Measurements from ENCODE around the gene SLC13A4.
A peak's percentile ranks its signal among the peaks of the same experiment; 100 is the strongest.
"Not testable (repeated sequence)": the region's sequence is repeated elsewhere in the genome, so short reads cannot be mapped to it uniquely, and the experiment has no call there.

Gene SLC13A4

GRCh38 chr7:135666846-135667245, 61.1 kb downstream of the SLC13A4 start:
- no peak for DNase-seq (ENCODE audit: extremely low read depth in 1 of 2, low read depth in 1 of 2)

DNA sequence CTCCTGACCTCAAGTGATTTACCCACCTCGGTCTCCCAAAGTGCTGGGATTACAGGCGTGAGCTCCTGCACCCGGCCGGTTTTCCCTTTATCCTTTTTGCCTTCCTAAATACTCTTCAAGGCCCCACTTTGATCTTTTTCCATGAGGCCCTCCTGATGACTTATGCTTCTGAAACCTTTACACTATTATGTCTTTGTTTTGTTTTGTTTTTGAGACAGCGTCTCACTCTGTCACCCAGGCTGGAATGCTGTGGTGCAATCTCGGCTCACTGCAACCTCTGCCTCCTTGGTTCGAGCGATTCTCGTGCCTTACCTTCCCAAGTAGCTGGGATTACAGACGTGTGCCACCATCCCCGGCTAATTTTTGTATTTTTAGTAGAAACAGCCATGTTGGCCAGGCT, 61.8 kb downstream of the SLC13A4 start:
- no peak for DNase-seq (ENCODE audit: extremely low read depth in 1 of 2, low read depth in 1 of 2)

DNA sequence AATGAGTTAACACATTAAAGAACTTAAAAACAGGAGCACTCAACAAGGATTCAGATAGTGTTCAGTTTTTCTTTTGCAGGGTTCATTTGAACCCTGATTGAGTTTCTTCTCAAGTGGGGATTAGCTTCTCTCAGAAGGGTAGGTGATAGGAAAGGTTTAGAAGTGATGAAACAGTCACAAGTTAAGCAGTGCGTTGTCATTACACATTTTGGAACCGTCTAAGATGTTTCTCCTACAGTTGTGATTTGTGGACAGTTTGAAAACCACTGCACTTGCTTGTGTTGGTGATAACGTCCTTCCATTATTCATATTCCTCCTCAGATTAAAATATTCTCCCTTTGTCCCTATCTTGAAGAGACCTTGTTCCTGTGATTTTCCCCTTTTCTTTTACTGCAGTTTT, 62.9 kb downstream of the SLC13A4 start:
- DNase-seq (ENCODE audit: extremely low read depth in 1 of 2, low read depth in 1 of 2), result no peak

GRCh38 chr7:135664046-135664589, 63.9 kb downstream of the SLC13A4 start:
- no peak for DNase-seq (ENCODE audit: extremely low read depth in 1 of 2, low read depth in 1 of 2)

DNA sequence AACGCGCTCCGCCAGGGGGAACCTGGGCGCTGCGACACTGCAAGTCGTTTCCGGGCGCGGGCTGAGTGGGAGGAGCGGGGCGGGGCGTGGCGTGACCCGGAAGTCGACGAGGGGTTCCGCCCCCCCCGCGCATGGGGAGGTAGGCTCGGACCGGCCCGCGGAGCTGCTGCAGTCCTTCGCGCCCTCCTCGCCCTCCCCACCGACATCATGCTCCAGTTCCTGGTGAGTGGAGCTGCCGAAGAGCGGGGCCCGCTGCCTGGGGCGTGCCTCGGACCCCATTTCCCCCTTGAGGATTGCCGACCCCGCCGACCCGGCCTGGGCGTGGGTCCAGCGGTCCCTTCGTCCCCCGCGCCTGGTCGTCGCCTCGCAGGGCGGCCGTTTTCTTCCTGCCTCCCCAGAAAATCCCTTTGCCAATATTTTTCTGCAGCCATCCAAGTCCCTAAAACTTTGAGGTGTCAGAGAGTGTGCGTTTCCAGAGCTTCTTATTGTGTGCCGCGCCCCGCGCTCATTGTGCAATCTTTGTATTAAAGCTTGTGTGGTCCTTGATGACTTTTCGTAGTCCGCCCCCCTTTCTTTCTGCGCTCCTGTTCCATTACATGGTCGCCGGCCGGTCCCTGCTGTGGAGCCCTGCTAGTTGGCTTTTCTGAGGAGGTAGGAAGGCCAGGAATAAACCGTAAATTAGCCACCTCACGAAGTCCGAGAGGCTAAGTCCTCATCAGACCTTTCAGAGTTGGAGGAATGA, 65.4 kb downstream of the SLC13A4 start, which contains the start of gene STMP1:
TSS of gene STMP1 (plus strand) at position 142 of the 742 bp plus-strand sequence.
- peak; percentile 89 to 97 for DNase-seq (ENCODE audit: extremely low read depth in 1 of 2, low read depth in 1 of 2)

DNA sequence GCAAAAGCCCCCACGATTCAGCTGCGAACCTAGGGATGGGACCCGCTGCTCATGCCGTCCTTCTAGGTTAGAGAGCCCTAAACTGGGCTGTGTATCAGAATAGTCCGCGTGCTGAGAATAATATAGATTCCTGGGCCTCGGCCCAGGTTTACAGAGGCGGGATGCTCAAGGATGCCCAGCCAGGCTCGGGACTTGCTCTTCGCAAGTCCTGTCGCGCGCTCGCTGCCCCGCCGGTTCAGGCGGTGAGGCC, 65.9 kb downstream of the SLC13A4 start:
- no peak for DNase-seq (ENCODE audit: extremely low read depth in 1 of 2, low read depth in 1 of 2)

DNA sequence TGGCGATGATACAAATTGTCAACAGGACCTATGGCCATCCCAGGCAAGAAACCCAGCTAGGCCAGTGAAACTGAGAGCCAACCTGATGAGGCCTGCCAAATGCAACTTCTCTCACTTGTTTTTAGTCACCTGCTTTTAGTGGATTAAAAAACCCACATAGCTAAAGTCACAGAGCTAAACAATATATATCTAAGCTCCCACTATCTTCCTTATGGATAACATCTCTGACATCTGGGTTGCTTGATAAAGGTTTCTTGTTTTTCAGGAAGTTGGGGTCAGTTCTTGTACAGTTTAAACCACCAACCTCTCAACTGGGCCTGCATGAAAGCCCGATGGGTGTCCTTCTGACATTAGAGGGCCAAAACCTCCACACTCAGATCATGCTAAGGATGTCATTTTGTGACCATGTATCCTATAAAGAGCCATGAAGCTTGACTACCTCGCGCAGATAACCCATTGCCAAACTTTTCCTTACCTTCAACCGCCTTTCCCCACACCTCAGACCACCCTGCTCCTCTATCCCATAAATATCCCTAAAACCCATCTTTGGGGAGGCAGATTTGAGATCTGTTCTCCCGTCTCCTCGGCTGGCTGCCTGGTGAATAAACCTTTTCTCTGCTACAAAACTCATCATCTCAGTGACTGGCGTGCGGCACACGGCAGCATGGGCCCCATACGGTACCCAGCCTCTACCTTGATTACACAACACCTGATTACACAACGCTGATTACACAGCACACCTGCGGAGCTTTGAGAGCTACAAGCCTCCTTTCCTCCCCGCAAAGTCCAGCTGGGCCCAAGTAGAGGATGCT, 66.5 kb downstream of the SLC13A4 start:
- DNase-seq (ENCODE audit: extremely low read depth in 1 of 2, low read depth in 1 of 2), result no peak

- DNase-seq (ENCODE audit: extremely low read depth in 1 of 2, low read depth in 1 of 2), result no peak
Observed at GRCh38 chr7:135659159-135659846, 68.7 kb downstream of the SLC13A4 start.

GRCh38 chr7:135658564-135658963, 69.4 kb downstream of the SLC13A4 start:
- DNase-seq (ENCODE audit: extremely low read depth in 1 of 2, low read depth in 1 of 2), result no peak

GRCh38 chr7:135653340-135654080, 74.5 kb downstream of the SLC13A4 start:
- no peak for DNase-seq (ENCODE audit: extremely low read depth in 1 of 2, low read depth in 1 of 2)

- DNase-seq (ENCODE audit: extremely low read depth in 1 of 2, low read depth in 1 of 2), result no peak
Observed at GRCh38 chr7:135650831-135651573, 77.0 kb downstream of the SLC13A4 start.

- DNase-seq (ENCODE audit: extremely low read depth in 1 of 2, low read depth in 1 of 2), result no peak
Observed at GRCh38 chr7:135648235-135648634, 79.8 kb downstream of the SLC13A4 start.

GRCh38 chr7:135647755-135648154, 80.2 kb downstream of the SLC13A4 start:
- no peak for DNase-seq (ENCODE audit: extremely low read depth in 1 of 2, low read depth in 1 of 2)

DNA sequence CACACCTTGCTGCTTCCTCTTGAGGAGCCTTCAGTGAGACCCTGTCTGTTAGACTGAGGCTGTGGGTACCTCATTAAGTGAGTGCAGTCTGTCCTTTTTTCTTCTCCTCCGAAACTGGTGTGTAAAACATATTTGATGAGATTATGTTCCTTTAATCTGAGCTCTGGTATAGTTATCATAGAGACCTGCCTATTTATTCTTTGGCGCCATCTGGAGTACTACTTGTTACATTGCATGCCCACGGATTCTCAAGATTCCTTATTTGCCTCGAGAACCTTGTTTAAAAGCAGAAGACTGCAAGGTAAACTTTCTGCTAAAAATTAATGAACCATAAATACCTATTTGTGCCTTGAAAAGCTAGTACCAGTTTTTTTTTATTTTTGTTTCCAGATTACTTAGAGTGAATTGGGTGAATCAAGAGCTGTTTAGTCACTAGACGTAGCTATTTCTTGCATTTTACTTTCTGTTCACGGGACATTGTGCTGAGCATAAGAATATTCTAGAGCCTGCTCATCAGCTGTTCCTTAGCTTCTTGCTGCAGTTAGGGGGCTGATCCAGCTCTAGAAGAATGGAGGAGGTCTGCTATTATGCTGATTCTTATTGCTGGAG, 82.6 kb downstream of the SLC13A4 start:
- DNase-seq (ENCODE audit: extremely low read depth in 1 of 2, low read depth in 1 of 2), result no peak

DNA sequence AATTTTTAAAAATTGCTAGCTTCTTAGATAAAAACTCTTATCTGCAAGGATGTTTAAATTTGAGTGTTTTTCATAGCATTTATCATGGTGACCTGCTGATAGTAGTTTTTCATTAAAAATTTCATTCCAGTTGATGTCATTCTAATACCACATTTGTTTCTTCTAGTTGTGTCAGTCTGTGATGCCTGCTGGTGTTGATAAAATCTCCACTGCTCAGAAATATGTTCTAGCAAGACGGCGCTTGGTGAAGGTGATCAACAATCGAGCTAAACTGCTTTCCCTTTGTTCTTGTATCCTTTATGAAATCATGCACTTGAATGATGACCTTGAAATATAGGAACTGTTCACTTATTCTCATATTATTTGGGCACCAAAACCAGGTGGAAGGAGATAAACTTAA, 83.3 kb downstream of the SLC13A4 start:
- DNase-seq (ENCODE audit: extremely low read depth in 1 of 2, low read depth in 1 of 2), result no peak

GRCh38 chr7:135644154-135644553, 83.8 kb downstream of the SLC13A4 start:
- DNase-seq (ENCODE audit: extremely low read depth in 1 of 2, low read depth in 1 of 2), result no peak

GRCh38 chr7:135639690-135640089, 88.3 kb downstream of the SLC13A4 start:
- DNase-seq (ENCODE audit: extremely low read depth in 1 of 2, low read depth in 1 of 2), result not testable (repeated sequence)

DNA sequence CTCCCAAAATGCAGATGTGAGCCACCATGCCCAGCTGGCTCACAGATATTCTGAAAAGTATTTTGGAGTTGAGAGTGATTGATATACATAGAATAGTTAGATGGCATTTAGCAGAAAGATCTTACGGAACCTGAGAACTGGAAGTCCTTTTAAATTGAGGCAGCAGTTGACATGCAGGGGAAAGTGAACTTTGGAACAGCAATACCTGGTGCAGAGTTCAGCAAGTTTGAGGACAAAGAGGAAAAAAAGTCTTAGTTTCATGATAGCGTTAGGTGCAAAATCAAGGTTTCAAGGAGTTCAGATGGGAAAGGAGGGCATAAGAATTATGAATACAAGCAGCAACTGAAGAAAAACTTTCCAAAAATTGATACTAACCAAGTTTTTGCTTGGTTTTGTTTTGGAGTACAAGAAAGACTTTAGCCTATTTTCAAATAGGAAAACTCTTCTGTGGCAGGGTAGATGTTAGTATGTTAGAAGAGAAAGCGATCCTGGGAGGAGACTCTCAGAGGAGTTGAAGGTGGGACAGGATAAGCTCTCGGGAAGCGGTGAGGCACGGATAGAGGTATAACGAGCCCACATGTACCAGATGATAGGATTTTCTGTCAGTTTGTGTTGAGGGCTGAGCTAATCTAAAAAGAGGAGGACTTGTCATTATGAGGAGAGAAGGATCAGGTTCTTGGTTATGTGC, 93.7 kb downstream of the SLC13A4 start:
- no peak for DNase-seq (ENCODE audit: extremely low read depth in 1 of 2, low read depth in 1 of 2)
